Epithelial cell of proximal tubule (primary cell): ENCODE results near the gene TMEM131L. TPM values are rescaled to one million over a fixed set of nuclear protein-coding genes. Genes with fewer than 3 reads are reported as not detected.

Experiments
- DNase-seq: peaks from one replicate; pipeline ENCODE4 v3.0.0-alpha.2; 2011; ENCODE audit warnings: low read depth
- H3K4me3 ChIP-seq: 2 replicates; pipeline ENCODE4 v1.5.1; 2011; ENCODE audit warnings: low read depth, mild to moderate bottlenecking, low read length
- CTCF ChIP-seq: conservative IDR thresholded peaks from 2 replicates; pipeline ENCODE4 v1.5.1; 2012; ENCODE audit warnings: low read depth, mild to moderate bottlenecking, low read length
- total RNA-seq: library from RNA; depleted of rRNA; stranded (reverse); fragments of >200 nt; gene quantifications from 2 replicates; pipeline ENCODE4 v1.2.3, GENCODE V29; 2015

Gene TMEM131L
- total RNA-seq, 1 donor from 2014 or later, result 4.5 TPM

GRCh38 chr4:153509724-153510123 lies 43.6 kb downstream of the TMEM131L start:
- TF ChIP-seq CTCF, result no peak
- H3K4me3 ChIP-seq, result no peak overlapping the region
- no peak for DNase-seq

- H3K4me3 ChIP-seq, result no peak overlapping the region
Measured at GRCh38 chr4:153510252-153511001, 44.3 kb downstream of the TMEM131L start.

GRCh38 chr4:153511104-153511503 lies 44.9 kb downstream of the TMEM131L start:
- no peak for DNase-seq
- no peak for TF ChIP-seq CTCF
- no peak overlapping the region for H3K4me3 ChIP-seq

More at GRCh38 chr4:153510252-153511001, 44.3 kb downstream of the TMEM131L start:
- no peak for DNase-seq
- TF ChIP-seq CTCF, result no peak

- H3K4me3 ChIP-seq, result no peak overlapping the region
- no peak for TF ChIP-seq CTCF
- DNase-seq, result no peak
Measured at GRCh38 chr4:153512162-153512852, 46.1 kb downstream of the TMEM131L start.

GRCh38 chr4:153512952-153513500 lies 46.9 kb downstream of the TMEM131L start:
- no peak overlapping the region for H3K4me3 ChIP-seq
- TF ChIP-seq CTCF, result no peak
- DNase-seq, result no peak

- no peak overlapping the region for H3K4me3 ChIP-seq
- no peak for DNase-seq
- TF ChIP-seq CTCF, result no peak
Measured at GRCh38 chr4:153513596-153513995, 47.4 kb downstream of the TMEM131L start.
